Muscle of back (tissue), 11 donors: ENCODE measurements around the gene UBB. TPM values are rescaled to one million over a fixed set of nuclear protein-coding genes. Genes with fewer than 3 reads are reported as not detected.
"Not testable (repeated sequence)": the region's sequence is repeated elsewhere in the genome, so short reads cannot be mapped to it uniquely, and the experiment has no call there.

Experiments
- DNase-seq, 3 donors: peaks; one replicate each; pipeline versions ENCODE4 v3.0.0 to v3.0.0-alpha.2; 2013
- polyA plus RNA-seq, 10 donors: library from polyadenylated mRNA; unstranded; fragments of 120-200 nt; gene quantifications; one replicate each; pipeline ENCODE4 v1.2.1, GENCODE V29; 2013; ENCODE audit not compliant: insufficient read length in 10 of 10

The UBB gene
- polyA plus RNA-seq, 10 donors, result 1,268 to 1,908 (median 1,503) TPM

GRCh38 chr17:16364625-16365024 lies 16.3 kb upstream of the UBB start:
- peak in 1 of 3 donors; percentile 27 for DNase-seq

GRCh38 chr17:16371742-16372141 lies 9.1 kb upstream of the UBB start:
- peak; percentile 45 to 82 (median 64) for DNase-seq

- no peak for DNase-seq
These were observed 6.5 kb upstream of the UBB start for GRCh38 chr17:16374146-16374938.

GRCh38 chr17:16377941-16378341 lies 3.0 kb upstream of the UBB start:
- no peak for DNase-seq

- DNase-seq, result no peak
These were observed 2.1 kb upstream of the UBB start for GRCh38 chr17:16378636-16379282.

GRCh38 chr17:16379654-16380053 lies 1.2 kb upstream of the UBB start:
- no peak for DNase-seq

- DNase-seq, result peak in 1 of 3 donors; percentile 19
These were observed 567 bp downstream of the UBB start for GRCh38 chr17:16381496-16381820.

- no peak for DNase-seq
These were observed 2.3 kb downstream of the UBB start for GRCh38 chr17:16383216-16383615.

GRCh38 chr17:16383772-16384287 lies 2.9 kb downstream of the UBB start:
- DNase-seq, result no peak

GRCh38 chr17:16384557-16384956 lies 3.7 kb downstream of the UBB start:
- no peak for DNase-seq

- not testable (repeated sequence) for DNase-seq
These were observed 5.2 kb downstream of the UBB start for GRCh38 chr17:16386126-16386507.

GRCh38 chr17:16391451-16391850 lies 10.6 kb downstream of the UBB start:
- DNase-seq, result no peak

GRCh38 chr17:16392491-16392890 lies 11.6 kb downstream of the UBB start:
- DNase-seq, result not testable (repeated sequence)

GRCh38 chr17:16395887-16396286 lies 15.0 kb downstream of the UBB start:
- not testable (repeated sequence) for DNase-seq

- DNase-seq, result not testable (repeated sequence)
These were observed 15.8 kb downstream of the UBB start for GRCh38 chr17:16396693-16397092.

- DNase-seq, result no peak
These were observed 17.7 kb downstream of the UBB start for GRCh38 chr17:16398270-16399267.

- not testable (repeated sequence) for DNase-seq
These were observed 23.0 kb downstream of the UBB start for GRCh38 chr17:16403847-16404246.

GRCh38 chr17:16406742-16407674 lies 26.1 kb downstream of the UBB start:
- DNase-seq, result peak in 1 of 3 donors; percentile 82

- DNase-seq, result peak; percentile 41 to 79 (median 76)
These were observed 27.2 kb downstream of the UBB start for GRCh38 chr17:16407911-16408588.
